Left renal pelvis (tissue), 4 donors: ENCODE data around the gene ELMO1. TPM values are rescaled to one million over a fixed set of nuclear protein-coding genes. Genes with fewer than 3 reads are reported as not detected.

ENCODE experiments used
- DNase-seq, 4 donors: peaks; one replicate each; pipeline ENCODE4 v3.0.0-alpha.2; 2013; ENCODE audit warnings: low read depth in 4 of 4, low spot score in 3 of 4
- polyA plus RNA-seq, 4 donors: library from polyadenylated mRNA; unstranded; fragments of 120-200 nt; gene quantifications; one replicate each; pipeline ENCODE4 v1.2.1, GENCODE V29; 2013; ENCODE audit not compliant: insufficient read length in 4 of 4

ELMO1 gene
- polyA plus RNA-seq, result 10 to 100 TPM; 10.5 to 15.0 (median 10.6) TPM

GRCh38 chr7:37448636-37449361, at the start of gene ELMO1:
TSS of gene ELMO1 (minus strand) at chr7:37448864. CDS start at chr7:37342690, 106,174 bp downstream.
- DNase-seq, result peak in 2 of 4 donors; percentile 30 to 36

GRCh38 chr7:37497576-37497975, 48.9 kb upstream of the ELMO1 start:
- no peak for DNase-seq

GRCh38 chr7:37495574-37496184, 47.0 kb upstream of the ELMO1 start:
- DNase-seq, result peak in 1 of 4 donors; percentile 2

- no peak for DNase-seq
These were observed 46.3 kb upstream of the ELMO1 start for GRCh38 chr7:37494926-37495325.

GRCh38 chr7:37493810-37494209, 45.1 kb upstream of the ELMO1 start:
- DNase-seq, result no peak

- DNase-seq, result no peak
These were observed 44.5 kb upstream of the ELMO1 start for GRCh38 chr7:37493123-37493522.

- DNase-seq, result no peak
These were observed 43.4 kb upstream of the ELMO1 start for GRCh38 chr7:37491919-37492694.

GRCh38 chr7:37489703-37490102, 41.0 kb upstream of the ELMO1 start:
- no peak for DNase-seq

- no peak for DNase-seq
These were observed 39.6 kb upstream of the ELMO1 start for GRCh38 chr7:37488163-37488764.

- DNase-seq, result no peak
These were observed 35.9 kb upstream of the ELMO1 start for GRCh38 chr7:37484426-37485073.

- no peak for DNase-seq
These were observed 35.0 kb upstream of the ELMO1 start for GRCh38 chr7:37483627-37484026.

GRCh38 chr7:37482953-37483352, 34.3 kb upstream of the ELMO1 start:
- DNase-seq, result no peak

- no peak for DNase-seq
These were observed 33.8 kb upstream of the ELMO1 start for GRCh38 chr7:37482505-37482904.

- no peak for DNase-seq
These were observed 33.1 kb upstream of the ELMO1 start for GRCh38 chr7:37481722-37482288.

GRCh38 chr7:37481154-37481553, 32.5 kb upstream of the ELMO1 start:
- no peak for DNase-seq

GRCh38 chr7:37480041-37481031, 31.7 kb upstream of the ELMO1 start:
- no peak for DNase-seq

GRCh38 chr7:37476881-37477450, 28.3 kb upstream of the ELMO1 start:
- no peak for DNase-seq

GRCh38 chr7:37476428-37476827, 27.8 kb upstream of the ELMO1 start:
- no peak for DNase-seq

- no peak for DNase-seq
These were observed 27.0 kb upstream of the ELMO1 start for GRCh38 chr7:37475646-37476045.
